HepG2 (cell line): Measurements from ENCODE around the gene HEXIM1. TPM values are rescaled to one million over a fixed set of nuclear protein-coding genes. Genes with fewer than 3 reads are reported as not detected.
A peak's percentile ranks its signal among the peaks of the same experiment; 100 is the strongest.

Experiments used
- ARNT ChIP-seq: fragments of 450-650 bp; IDR thresholded peaks from 2 replicates; pipeline ENCODE4 v1.6.1; 2017
- CBFB ChIP-seq: sonication (generic); formaldehyde crosslinking; IDR thresholded peaks from 2 replicates; pipeline ENCODE4 v1.4.0; 2020; ENCODE audit warnings: missing genetic modification reagents
- FOXA3 ChIP-seq: IDR thresholded peaks from 2 replicates; pipeline ENCODE4 v1.6.1; 2016; ENCODE audit warnings: missing genetic modification reagents, missing compliant biosample characterization
- HCFC1 ChIP-seq: fragments of 150-350 bp; IDR thresholded peaks from 2 replicates; pipeline ENCODE4 v1.6.1; 2014; ENCODE audit warnings: low read depth, low read length
- HDAC2 ChIP-seq: sonication (generic); formaldehyde crosslinking; IDR thresholded peaks from 2 replicates; pipeline ENCODE4 v1.4.0; 2020; ENCODE audit warnings: missing genetic modification reagents
- HNRNPLL ChIP-seq: fragments of 200-400 bp; formaldehyde crosslinking; IDR thresholded peaks from 2 replicates; pipeline ENCODE4 v1.6.1; 2017; ENCODE audit warnings: mild to moderate bottlenecking, low read depth, low read length; ENCODE audit not compliant: poor library complexity, severe bottlenecking
- JARID2 ChIP-seq: sonication (generic); formaldehyde crosslinking; IDR thresholded peaks from 2 replicates; pipeline ENCODE4 v1.8.1; 2023; ENCODE audit warnings: missing genetic modification reagents, inconsistent platforms; ENCODE audit not compliant: insufficient replicate concordance
- KAT2B ChIP-seq: fragments of 150-350 bp; IDR thresholded peaks from 2 replicates; pipeline ENCODE4 v1.6.1; 2014; ENCODE audit warnings: low read depth, low read length, borderline replicate concordance
- KLF13 ChIP-seq: sonication (generic); formaldehyde crosslinking; IDR thresholded peaks from 2 replicates; pipeline ENCODE4 v1.4.0; 2020; ENCODE audit warnings: mild to moderate bottlenecking, missing genetic modification reagents
- KLF16 ChIP-seq, 2 experiments: sonication (generic) in 1 of 2; formaldehyde crosslinking in 1 of 2; IDR thresholded peaks; 2 replicates each; pipeline versions ENCODE4 v1.6.1 to v1.8.0; 2016 to 2023; ENCODE audit warnings: missing genetic modification reagents in 2 of 2, missing compliant biosample characterization in 1 of 2
- MAFG ChIP-seq: sonication (generic); formaldehyde crosslinking; IDR thresholded peaks from 2 replicates; pipeline ENCODE4 v1.5.1; 2020; ENCODE audit warnings: mild to moderate bottlenecking, missing genetic modification reagents
- MAFK ChIP-seq, 2 experiments: IDR thresholded peaks in 1 of 2; conservative IDR thresholded peaks in 1 of 2; 2 replicates each; pipeline ENCODE4 v1.6.1; 2011; ENCODE audit warnings: improper control_type of control experiment in 2 of 2, low read length in 2 of 2
- MBNL3 ChIP-seq: fragments of 250-450 bp; sonication (Bioruptor Pico); conservative IDR thresholded peaks from 2 replicates; pipeline ENCODE4 v1.8.0; 2022; ENCODE audit warnings: mild to moderate bottlenecking, inconsistent platforms
- MIER3 ChIP-seq: IDR thresholded peaks from 2 replicates; pipeline ENCODE4 v1.6.1; 2016; ENCODE audit warnings: missing compliant biosample characterization, borderline replicate concordance
- MYNN ChIP-seq: sonication (generic); formaldehyde crosslinking; IDR thresholded peaks from 2 replicates; pipeline ENCODE4 v1.4.0; 2020; ENCODE audit warnings: mild to moderate bottlenecking, low read depth, missing genetic modification reagents
- NFRKB ChIP-seq: fragments of 450-650 bp; IDR thresholded peaks from 2 replicates; pipeline ENCODE4 v1.6.1; 2017
- ONECUT2 ChIP-seq: sonication (generic); formaldehyde crosslinking; IDR thresholded peaks from 2 replicates; pipeline ENCODE4 v1.4.0; 2020; ENCODE audit warnings: missing genetic modification reagents
- REL ChIP-seq: sonication (generic); formaldehyde crosslinking; conservative IDR thresholded peaks from 2 replicates; pipeline ENCODE4 v1.8.0; 2022; ENCODE audit warnings: mild to moderate bottlenecking, missing genetic modification reagents, moderate library complexity
- SRF ChIP-seq: IDR thresholded peaks from 2 replicates; pipeline ENCODE4 v1.6.1; 2011; ENCODE audit warnings: mild to moderate bottlenecking, low read depth, low read length, moderate library complexity
- TCF7L2 ChIP-seq: IDR thresholded peaks from 2 replicates; pipeline ENCODE4 v1.6.1; 2011; ENCODE audit warnings: mild to moderate bottlenecking, low read depth, low read length, moderate library complexity
- TGIF2 ChIP-seq: IDR thresholded peaks from 2 replicates; pipeline ENCODE4 v1.6.1; 2016; ENCODE audit warnings: control low read depth, missing compliant biosample characterization
- ZEB1 ChIP-seq: IDR thresholded peaks from 2 replicates; pipeline ENCODE4 v1.6.1; 2012; ENCODE audit warnings: mild to moderate bottlenecking, low read depth, inconsistent platforms; ENCODE audit not compliant: insufficient replicate concordance
- ZNF138 ChIP-seq: sonication (generic); formaldehyde crosslinking; IDR thresholded peaks from 2 replicates; pipeline ENCODE4 v1.5.0; 2020; ENCODE audit warnings: mild to moderate bottlenecking, low read depth, missing genetic modification reagents
- ZNF33A ChIP-seq: sonication (generic); formaldehyde crosslinking; IDR thresholded peaks from 2 replicates; pipeline ENCODE4 v1.5.1; 2020; ENCODE audit warnings: missing genetic modification reagents, mild to moderate bottlenecking, moderate library complexity, borderline replicate concordance
- ZNF44 ChIP-seq: sonication (generic); formaldehyde crosslinking; IDR thresholded peaks from 2 replicates; pipeline ENCODE4 v1.5.1; 2020; ENCODE audit warnings: mild to moderate bottlenecking, missing genetic modification reagents
- ZNF546 ChIP-seq: sonication (generic); formaldehyde crosslinking; conservative IDR thresholded peaks from 2 replicates; pipeline ENCODE4 v1.8.1; 2023; ENCODE audit warnings: mild to moderate bottlenecking, missing genetic modification reagents
- ZNF572 ChIP-seq: sonication (generic); formaldehyde crosslinking; IDR thresholded peaks from 2 replicates; pipeline ENCODE4 v1.5.1; 2020; ENCODE audit warnings: mild to moderate bottlenecking, missing genetic modification reagents
- ZNF850 ChIP-seq: sonication (generic); formaldehyde crosslinking; conservative IDR thresholded peaks from 2 replicates; pipeline ENCODE4 v1.9.0; 2021; ENCODE audit warnings: mild to moderate bottlenecking, missing genetic modification reagents
- ZSCAN25 ChIP-seq: sonication (generic); formaldehyde crosslinking; IDR thresholded peaks from 2 replicates; pipeline ENCODE4 v1.8.0; 2022; ENCODE audit warnings: mild to moderate bottlenecking, missing genetic modification reagents
- polyA plus RNA-seq, 8 experiments: library from polyadenylated mRNA; depleted of rRNA in 3 of 8; stranded (reverse) in 7 of 8; unstranded in 1 of 8; fragments of >200 nt; fragmentation: Illumina TruSeq in 4 of 8; extraction: Trizol in 4 of 8; gene quantifications; 2 replicates each; pipeline versions ENCODE4 v1.2.1 to v1.2.3, GENCODE V29; 2011 to 2016; ENCODE audit warnings: low read depth in 4 of 8, missing spikeins in 1 of 8, mixed read lengths in 1 of 8; ENCODE audit not compliant: insufficient read depth in 1 of 8
- total RNA-seq, 5 experiments: library from RNA; depleted of rRNA; stranded (reverse); fragments of >200 nt; fragmentation: Illumina TruSeq; extraction: Trizol; gene quantifications; 2 replicates each; pipeline ENCODE4 v1.2.3, GENCODE V29; 2016; ENCODE audit warnings: low read depth in 1 of 5
- TF ChIP-seq, protein P1 (sequence below): IDR thresholded peaks from 2 replicates; pipeline ENCODE4 v1.6.1; 2016; ENCODE audit warnings: control low read depth
- TF ChIP-seq, protein P2 (sequence below): sonication (generic); formaldehyde crosslinking; IDR thresholded peaks from 2 replicates; pipeline ENCODE4 v1.4.0; 2020; ENCODE audit warnings: mild to moderate bottlenecking, missing genetic modification reagents
- TF ChIP-seq, protein P3 (sequence below): sonication (generic); formaldehyde crosslinking; IDR thresholded peaks from 2 replicates; pipeline ENCODE4 v1.5.0; 2020; ENCODE audit warnings: mild to moderate bottlenecking, low read depth, missing genetic modification reagents, borderline replicate concordance

The HEXIM1 gene
- total and polyA plus RNA-seq, 2 of the 13 experiments (the other 11 are each of a cell fraction or from before 2014, with no cell fraction given), result 10.5 to 16.6 TPM

DNA sequence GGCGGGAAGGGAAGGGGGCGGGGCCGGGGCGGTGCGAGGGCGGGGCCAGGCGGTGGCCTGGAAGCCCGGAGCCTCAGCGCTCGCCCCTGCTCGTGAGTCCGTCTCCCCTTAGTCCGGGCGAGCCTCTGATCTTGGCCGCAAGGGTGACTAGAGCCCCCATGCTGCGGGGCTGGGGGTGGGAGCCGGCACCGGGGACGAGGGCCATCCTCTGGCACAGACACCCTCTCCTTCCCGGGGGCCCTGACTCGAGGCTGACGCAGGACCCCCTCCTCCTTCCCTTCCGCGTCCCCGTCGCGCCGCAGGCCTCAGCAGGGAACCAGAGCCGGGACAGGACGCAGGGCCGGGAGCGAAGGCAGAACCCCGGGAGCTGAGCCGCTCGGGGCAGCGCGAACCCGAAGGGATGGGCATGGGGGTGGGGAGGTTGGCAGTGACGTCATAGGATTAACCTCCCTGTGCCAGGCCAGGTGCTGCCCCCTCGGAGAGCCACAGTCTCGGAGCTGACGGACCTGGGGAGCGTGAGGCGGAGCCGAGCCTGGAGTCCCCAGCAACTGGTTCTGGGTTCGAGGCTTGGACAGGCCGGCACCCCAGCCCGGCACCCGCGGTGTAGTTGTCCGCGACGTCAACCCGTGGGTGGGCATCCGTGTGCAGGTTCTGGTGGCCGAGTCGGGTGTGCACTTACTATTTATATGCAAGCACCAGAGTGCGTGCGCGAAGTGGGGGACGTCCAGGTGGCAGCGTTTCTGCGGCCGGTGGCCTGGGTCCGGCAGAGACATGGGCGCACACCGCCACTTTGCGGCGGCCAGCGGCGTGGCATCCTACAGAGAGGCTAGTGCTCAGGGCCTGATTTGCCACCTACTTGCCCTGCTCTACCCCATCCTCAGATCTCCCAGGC is 15.5 kb upstream of the HEXIM1 start (continued):
- no peak for TF ChIP-seq SRF
- TF ChIP-seq HCFC1, result no peak
- TF ChIP-seq, protein P1, sequence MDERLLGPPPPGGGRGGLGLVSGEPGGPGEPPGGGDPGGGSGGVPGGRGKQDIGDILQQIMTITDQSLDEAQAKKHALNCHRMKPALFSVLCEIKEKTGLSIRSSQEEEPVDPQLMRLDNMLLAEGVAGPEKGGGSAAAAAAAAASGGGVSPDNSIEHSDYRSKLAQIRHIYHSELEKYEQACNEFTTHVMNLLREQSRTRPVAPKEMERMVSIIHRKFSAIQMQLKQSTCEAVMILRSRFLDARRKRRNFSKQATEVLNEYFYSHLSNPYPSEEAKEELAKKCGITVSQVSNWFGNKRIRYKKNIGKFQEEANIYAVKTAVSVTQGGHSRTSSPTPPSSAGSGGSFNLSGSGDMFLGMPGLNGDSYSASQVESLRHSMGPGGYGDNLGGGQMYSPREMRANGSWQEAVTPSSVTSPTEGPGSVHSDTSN (CRISPR knock-in tag), result no peak
- no peak for TF ChIP-seq MYNN (CRISPR knock-in tag)
- no peak for TF ChIP-seq ZNF546 (CRISPR knock-in tag)
- peak; percentile 46; the same call in 1 of the 2 replicates for TF ChIP-seq HDAC2 (CRISPR knock-in tag)
- peak; percentile 95; the same call in 1 of the 2 replicates for TF ChIP-seq ZNF850 (CRISPR knock-in tag)
- no peak for TF ChIP-seq CBFB (CRISPR knock-in tag)
- no peak for TF ChIP-seq ZEB1
- TF ChIP-seq TGIF2, result no peak
- TF ChIP-seq ZNF44 (CRISPR knock-in tag), result no peak
- TF ChIP-seq FOXA3 (CRISPR knock-in tag), result 0 out of 2 replicates have a peak, but pooled peaks have one; percentile 15
- TF ChIP-seq REL (CRISPR knock-in tag), result 0 out of 2 replicates have a peak, but pooled peaks have one; percentile 69
- no peak for TF ChIP-seq NFRKB
- TF ChIP-seq TCF7L2, result no peak
- TF ChIP-seq ZNF138 (CRISPR knock-in tag), result 0 out of 2 replicates have a peak, but pooled peaks have one; percentile 69
- no peak for TF ChIP-seq MAFG (CRISPR knock-in tag)
- no peak for TF ChIP-seq MBNL3 (CRISPR knock-in tag)
- 0 out of 2 replicates have a peak, but pooled peaks have one; percentile 25 for TF ChIP-seq MIER3 (CRISPR knock-in tag)
- peak; percentile 30 for TF ChIP-seq HNRNPLL
- no peak for TF ChIP-seq KAT2B
- peak; percentile 72; the same call in 1 of the 2 replicates for TF ChIP-seq ZNF572
- TF ChIP-seq ONECUT2, result no peak
- no peak for TF ChIP-seq JARID2
- TF ChIP-seq, protein P2, sequence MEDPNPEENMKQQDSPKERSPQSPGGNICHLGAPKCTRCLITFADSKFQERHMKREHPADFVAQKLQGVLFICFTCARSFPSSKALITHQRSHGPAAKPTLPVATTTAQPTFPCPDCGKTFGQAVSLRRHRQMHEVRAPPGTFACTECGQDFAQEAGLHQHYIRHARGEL (CRISPR knock-in tag), result no peak
- TF ChIP-seq ZNF33A (CRISPR knock-in tag), result no peak
- TF ChIP-seq ARNT, result no peak
- no peak for TF ChIP-seq MAFK (conservative IDR thresholded peaks at IDR 0.05 in 1 of 2, IDR thresholded peaks at IDR 0.05 in 1 of 2; ENCODE audit: low read length in 2 of 2)
- TF ChIP-seq KLF16 (CRISPR knock-in tag; IDR thresholded peaks at IDR 0.05), result peak in 1 of 2 experiments; percentile 22; a peak in 1 of 4 replicates
- no peak for TF ChIP-seq ZSCAN25 (CRISPR knock-in tag)
- peak; percentile 71; the same call in 1 of the 2 replicates for TF ChIP-seq KLF13
- TF ChIP-seq, protein P3, sequence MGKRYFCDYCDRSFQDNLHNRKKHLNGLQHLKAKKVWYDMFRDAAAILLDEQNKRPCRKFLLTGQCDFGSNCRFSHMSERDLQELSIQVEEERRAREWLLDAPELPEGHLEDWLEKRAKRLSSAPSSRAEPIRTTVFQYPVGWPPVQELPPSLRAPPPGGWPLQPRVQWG (CRISPR knock-in tag), result no peak
